GM18526 (cell line): ENCODE data around the gene KIF19.

Experiments used
- POLR2A ChIP-seq: IDR thresholded peaks from 3 replicates; pipeline ENCODE4 v1.6.1; 2011; ENCODE audit not compliant: insufficient read length; ENCODE audit errors: extremely low read depth

The KIF19 gene

GRCh38 chr17:74296548-74296936 is 29.5 kb upstream of the KIF19 start:
- no peak for TF ChIP-seq POLR2A

GRCh38 chr17:74297941-74298340 is 28.1 kb upstream of the KIF19 start:
- TF ChIP-seq POLR2A = no peak

GRCh38 chr17:74298778-74299177 is 27.2 kb upstream of the KIF19 start:
- TF ChIP-seq POLR2A = no peak

DNA sequence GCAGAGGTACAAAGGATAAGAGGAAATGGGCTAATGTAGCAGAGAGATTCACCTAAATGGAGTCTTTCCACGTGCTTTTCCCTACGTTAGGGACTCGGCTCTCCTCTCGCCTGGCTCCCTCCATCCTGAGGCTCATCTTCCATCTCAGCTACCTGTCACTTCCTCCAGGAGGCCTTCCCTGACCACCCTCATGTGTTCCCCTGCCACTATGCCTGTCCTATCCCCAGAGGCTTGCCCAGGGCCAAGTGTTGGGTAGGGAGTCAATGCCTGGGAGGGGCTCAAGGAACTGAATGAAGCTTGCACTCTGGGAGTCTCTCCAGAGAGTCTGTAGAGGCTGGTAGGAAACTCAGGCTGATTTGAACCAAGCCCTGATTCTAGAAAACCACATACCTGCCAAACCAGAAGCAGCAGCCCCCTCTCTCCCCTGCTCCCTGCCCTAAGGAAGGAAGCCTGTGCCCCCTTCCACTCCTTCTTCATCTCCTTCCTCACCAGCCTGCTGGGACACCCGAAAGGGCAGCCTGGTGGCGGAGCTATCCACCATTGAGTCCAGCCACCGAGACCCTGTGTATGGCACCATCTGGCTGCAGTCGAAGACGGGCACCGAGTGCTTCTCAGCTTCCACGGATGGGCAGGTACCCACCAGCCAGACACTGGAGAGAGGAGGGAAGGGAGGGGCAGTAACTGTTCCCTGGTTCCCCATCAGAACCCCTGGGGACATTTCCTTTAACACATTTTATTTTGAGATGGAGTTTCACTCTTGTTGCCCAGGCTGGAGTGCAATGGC is 26.6 kb upstream of the KIF19 start:
- no peak for TF ChIP-seq POLR2A

GRCh38 chr17:74303305-74303704 is 22.7 kb upstream of the KIF19 start:
- no peak for TF ChIP-seq POLR2A

DNA sequence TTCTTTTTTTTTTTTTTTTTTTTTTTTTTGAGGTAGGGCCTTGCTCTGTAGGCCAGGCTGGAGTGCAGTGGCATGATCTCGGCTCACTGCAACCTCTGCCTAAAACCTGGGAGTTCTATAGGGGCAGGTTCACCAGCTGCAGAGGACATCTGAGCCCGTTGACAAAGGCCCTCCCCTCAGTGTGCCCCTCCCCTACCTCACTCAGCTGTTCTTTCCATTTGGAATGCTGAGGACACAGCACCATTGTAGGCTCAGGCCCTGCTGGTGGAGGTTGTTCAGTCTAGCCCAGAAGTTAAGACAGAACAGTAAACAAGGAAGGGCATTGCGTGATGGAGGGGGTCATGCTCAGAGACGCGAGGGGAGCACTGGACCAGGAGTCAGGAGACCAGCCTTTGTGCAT is 21.8 kb upstream of the KIF19 start:
- TF ChIP-seq POLR2A = no peak

DNA sequence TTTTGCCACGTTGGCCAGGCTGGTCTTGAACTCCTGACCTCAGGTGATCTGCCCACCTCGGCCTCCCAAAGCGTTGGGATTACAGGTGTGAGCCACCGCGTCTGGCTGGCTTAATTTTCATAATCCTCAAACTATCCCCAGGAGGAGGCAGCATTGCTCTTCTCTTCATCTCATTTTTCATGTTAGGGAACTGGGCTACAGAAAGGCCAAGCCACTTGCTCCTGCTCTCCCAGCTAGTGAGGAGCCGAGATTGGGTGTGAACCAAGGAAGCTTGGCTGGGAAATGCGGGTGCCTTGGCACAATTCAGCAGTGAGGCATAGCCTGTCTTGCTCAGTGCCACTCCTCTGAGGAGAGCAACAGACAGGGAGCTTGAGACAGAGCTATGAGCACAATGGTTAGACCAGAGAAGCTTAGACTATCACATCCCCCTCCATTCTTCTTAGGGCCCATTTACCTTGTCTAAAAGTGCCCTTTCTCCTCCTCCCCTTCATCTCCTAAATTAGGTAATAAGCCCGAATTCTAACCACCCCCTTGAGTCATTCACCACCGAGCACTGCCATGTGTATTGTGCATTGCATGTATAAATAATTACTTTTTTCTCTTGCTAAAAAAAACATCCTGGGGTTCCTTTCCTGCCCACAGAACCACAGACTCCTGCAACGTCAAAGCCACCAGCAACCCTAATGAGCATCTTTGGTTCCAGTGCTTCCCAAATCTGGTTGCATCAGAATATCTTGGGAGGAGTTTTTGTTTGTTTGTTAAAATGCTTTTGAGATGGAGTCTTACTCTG is 20.0 kb upstream of the KIF19 start:
- no peak for TF ChIP-seq POLR2A

GRCh38 chr17:74307984-74308773 is 17.8 kb upstream of the KIF19 start:
- TF ChIP-seq POLR2A = no peak

DNA sequence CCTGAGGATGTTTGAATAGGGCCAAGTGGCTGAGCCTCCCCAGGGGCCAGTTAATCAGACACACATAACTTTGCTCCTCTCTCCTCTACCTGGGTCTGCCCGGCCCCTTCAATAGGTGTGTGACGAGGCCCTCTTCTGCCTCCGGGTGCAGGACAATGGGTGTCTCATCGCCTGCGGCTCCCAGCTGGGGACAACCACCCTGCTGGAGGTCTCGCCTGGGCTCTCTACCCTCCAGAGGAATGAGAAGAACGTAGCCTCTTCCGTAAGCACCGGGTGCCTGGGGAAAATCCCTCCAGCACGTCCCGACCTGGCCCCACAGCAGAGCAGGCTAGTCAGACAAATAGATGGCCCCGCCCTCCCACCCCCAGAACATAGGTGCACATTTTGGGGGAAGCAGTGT is 16.1 kb upstream of the KIF19 start:
- TF ChIP-seq POLR2A = no peak

DNA sequence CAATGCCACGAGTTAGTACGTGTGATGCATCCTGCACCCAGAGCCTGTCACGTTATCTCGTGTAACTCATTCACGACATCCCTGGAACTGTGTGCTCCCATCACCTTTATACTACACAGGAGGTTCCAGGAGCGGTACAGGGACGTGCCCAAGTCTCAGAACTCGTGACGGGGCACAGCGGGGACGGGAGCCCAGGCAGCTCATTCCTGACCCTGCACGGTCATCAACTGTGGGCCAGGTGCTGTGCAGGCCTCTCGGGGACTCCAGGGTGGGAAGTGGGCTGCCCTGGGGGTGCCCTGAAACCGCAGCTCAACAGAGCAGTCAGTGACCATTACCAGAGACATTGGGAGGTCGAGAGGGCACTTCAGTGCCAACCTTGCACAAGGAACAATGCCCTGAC is 11.1 kb upstream of the KIF19 start:
- TF ChIP-seq POLR2A = no peak

DNA sequence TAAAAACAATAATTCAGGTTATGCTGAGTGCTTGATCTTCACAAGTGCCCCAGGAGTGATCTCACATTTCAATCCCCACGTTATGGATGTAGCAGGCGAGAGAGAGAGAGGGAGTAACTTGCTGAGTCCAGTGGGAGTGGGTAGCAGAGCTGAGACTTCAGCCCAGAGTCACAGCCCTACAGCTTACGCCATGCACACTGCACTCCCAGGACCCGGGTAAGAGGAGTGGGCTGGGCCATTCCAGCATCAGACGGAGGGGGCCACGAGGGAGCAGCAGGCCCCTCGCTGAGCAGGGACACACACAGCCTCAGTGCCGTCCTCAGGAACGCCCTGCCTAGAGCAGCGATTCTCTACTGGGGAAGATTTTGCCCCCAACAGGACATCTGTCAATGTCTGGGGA is 9.8 kb upstream of the KIF19 start:
- TF ChIP-seq POLR2A = no peak

- no peak for TF ChIP-seq POLR2A
These were observed 9.0 kb upstream of the KIF19 start for GRCh38 chr17:74317071-74317470.

- no peak for TF ChIP-seq POLR2A
These were observed 7.6 kb upstream of the KIF19 start for GRCh38 chr17:74318391-74318790.

DNA sequence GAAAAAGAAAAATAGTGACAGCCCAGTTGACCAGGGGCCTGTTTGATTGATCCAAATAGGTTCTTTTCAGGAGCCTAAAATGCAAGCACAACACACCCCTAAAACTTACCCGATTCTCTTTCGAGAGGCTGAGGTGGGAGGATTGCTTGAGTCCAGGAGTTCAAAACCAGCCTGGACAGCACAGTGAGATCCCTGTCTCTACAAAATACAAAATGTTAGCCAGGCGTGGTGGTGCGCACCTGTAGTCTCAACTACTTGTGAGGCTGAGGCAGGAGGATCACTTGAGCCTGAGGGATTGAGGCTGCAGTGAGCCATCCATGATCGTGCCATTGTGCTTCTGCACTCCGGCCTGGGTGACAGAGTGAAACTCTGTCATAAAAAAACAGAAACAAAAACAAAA is 1.5 kb upstream of the KIF19 start:
- no peak for TF ChIP-seq POLR2A

GRCh38 chr17:74325376-74325742 is 667 bp upstream of the KIF19 start:
- no peak for TF ChIP-seq POLR2A

- TF ChIP-seq POLR2A = no peak
These were observed 480 bp downstream of the KIF19 start for GRCh38 chr17:74326506-74326905.
